Measurements from ENCODE around the gene KDM3A. TPM values are rescaled to one million over a fixed set of nuclear protein-coding genes. Genes with fewer than 3 reads are reported as not detected.

KDM3A gene
- total RNA-seq, 4 donors from 2014 or later = 39.9 to 62.1 (median 52.0) TPM

GRCh38 chr2:86498468-86499260 is 57.5 kb downstream of the KDM3A start:
- Histone ChIP-seq H3K36me3 (peaks cover 0 to 100% (median 0%) of the 10 kb centered on the region in 3 donors), H3K4me1 (no peaks in the 10 kb centered on the region), H3K27ac (no peak overlapping the region), H3K4me3 (no peak overlapping the region), H3K27me3 (no peaks in the 10 kb centered on the region), H3K9me3 (peaks cover 0 to 22% (median 0%) of the 10 kb centered on the region in 4 donors)
- WGBS, 2 donors = 86 to 88% methylated on average over 3 of the region's 3 CpGs
- DNase-seq (ENCODE audit: low spot score in 2 of 2) = no peak
- TF ChIP-seq EP300 (IDR thresholded peaks at IDR 0.05) = no peak
- no peak for TF ChIP-seq POLR2A (IDR thresholded peaks at IDR 0.05)
- no peak for TF ChIP-seq CTCF (IDR thresholded peaks at IDR 0.05)

- Histone ChIP-seq H3K4me3 (no peak overlapping the region), H3K9me3 (peaks cover 0 to 22% (median 0%) of the 10 kb centered on the region in 4 donors), H3K27me3 (no peaks in the 10 kb centered on the region), H3K36me3 (peaks cover 0 to 100% (median 0%) of the 10 kb centered on the region in 3 donors), H3K4me1 (no peaks in the 10 kb centered on the region), H3K27ac (no peak overlapping the region)
- TF ChIP-seq CTCF (IDR thresholded peaks at IDR 0.05) = no peak
- TF ChIP-seq EP300 (IDR thresholded peaks at IDR 0.05) = no peak
- TF ChIP-seq POLR2A (IDR thresholded peaks at IDR 0.05) = no peak
- no peak for DNase-seq (ENCODE audit: low spot score in 2 of 2)
- 90 to 98% methylated on average over 6 of the region's 6 CpGs for WGBS, 2 donors
Observed at GRCh38 chr2:86499326-86499725, 58.2 kb downstream of the KDM3A start.

GRCh38 chr2:86500325-86501083 is 59.3 kb downstream of the KDM3A start:
- 96 to 100% methylated on average over 2 of the region's 2 CpGs for WGBS, 2 donors
- TF ChIP-seq CTCF (IDR thresholded peaks at IDR 0.05) = no peak
- no peak for TF ChIP-seq EP300 (IDR thresholded peaks at IDR 0.05)
- no peak for TF ChIP-seq POLR2A (IDR thresholded peaks at IDR 0.05)
- H3K4me1 ChIP-seq = no peaks in the 10 kb centered on the region
- H3K9me3 ChIP-seq = peaks cover 0 to 22% (median 0%) of the 10 kb centered on the region in 4 donors
- H3K27ac ChIP-seq = no peak overlapping the region
- no peak for DNase-seq (ENCODE audit: low spot score in 2 of 2)
- no peaks in the 10 kb centered on the region for H3K27me3 ChIP-seq
- H3K36me3 ChIP-seq = peaks cover 0 to 100% (median 5%) of the 10 kb centered on the region in 3 donors
- H3K4me3 ChIP-seq = no peak overlapping the region

- H3K36me3 ChIP-seq = peaks cover 0 to 73% (median 21%) of the 10 kb centered on the region in 3 donors
- no peak overlapping the region for H3K27ac ChIP-seq
- 85 to 89% methylated on average over 7 of the region's 7 CpGs for WGBS, 2 donors
- TF ChIP-seq POLR2A (IDR thresholded peaks at IDR 0.05) (no peak), CTCF (IDR thresholded peaks at IDR 0.05) (no peak), EP300 (IDR thresholded peaks at IDR 0.05) (no peak)
- no peaks in the 10 kb centered on the region for H3K9me3 ChIP-seq
- no peak for DNase-seq (ENCODE audit: low spot score in 2 of 2)
- no peaks in the 10 kb centered on the region for H3K27me3 ChIP-seq
- no peak overlapping the region for H3K4me3 ChIP-seq
- no peaks in the 10 kb centered on the region for H3K4me1 ChIP-seq
Observed at GRCh38 chr2:86507600-86507999, 66.4 kb downstream of the KDM3A start.
